Adrenal gland (tissue), 5 donors: Measurements from ENCODE around the gene GC.

Experiments used
- CTCF ChIP-seq, 6 experiments: fragments of 450-650 bp in 4 of 6; fragments of 200-600 bp in 2 of 6; sonication (generic) in 1 of 6; IDR thresholded peaks; 1 replicate in 5 of 6; 2 replicates in 1 of 6; pipeline versions ENCODE4 v1.5.1 to v1.8.0; 2016 to 2021; ENCODE audit warnings: antibody characterized with exemption in 6 of 6, mild to moderate bottlenecking in 2 of 6, moderate library complexity in 1 of 6
- POLR2A ChIP-seq, 2 donors: fragments of 450-650 bp; IDR thresholded peaks; one replicate each; pipeline ENCODE4 v1.6.1; 2017; ENCODE audit warnings: antibody characterized with exemption in 2 of 2, mild to moderate bottlenecking in 2 of 2, moderate library complexity in 1 of 2
- donor health status: DM: no; HTN: no; CAD: no.

DNA sequence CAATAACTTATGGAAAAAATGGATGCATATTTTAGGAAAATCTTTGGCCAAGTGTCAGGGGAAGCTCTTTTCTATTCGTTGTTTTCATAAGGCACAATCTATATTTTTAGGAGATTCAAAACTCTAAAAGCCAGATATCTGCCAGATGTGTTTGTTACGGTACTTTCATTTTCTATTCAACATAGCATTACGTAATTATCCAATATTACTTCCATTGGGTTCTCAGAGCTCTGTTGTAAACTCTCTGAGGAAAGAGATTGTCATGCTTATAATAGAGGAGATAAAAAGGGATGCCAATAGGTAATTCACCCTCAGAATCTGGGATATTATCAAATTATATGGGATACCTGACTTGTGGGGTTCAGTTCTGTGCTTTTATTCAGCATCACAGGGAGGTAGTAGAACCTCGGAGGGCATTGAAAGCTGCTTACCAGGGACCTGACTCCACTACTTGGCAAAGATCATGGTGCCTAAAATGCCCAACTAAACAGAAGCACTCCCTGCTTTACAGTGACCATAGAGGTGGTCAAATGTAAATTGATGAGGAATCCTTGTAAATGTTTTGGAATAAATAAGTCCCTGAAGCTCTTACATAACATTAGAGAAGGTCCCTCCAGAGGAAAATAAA lies 32.9 kb upstream of the GC start:
- TF ChIP-seq CTCF (IDR thresholded peaks at IDR 0.05): no peak
- TF ChIP-seq POLR2A (IDR thresholded peaks at IDR 0.05): no peak
